Activated T-helper 1 cell treated with anti-CD3 and anti-CD28 coated beads, Interleukin-2, amount 50 U/mL, for 16 hours (primary cell): ENCODE measurements around the gene C5orf63.
"Not testable (repeated sequence)": the region's sequence is repeated elsewhere in the genome, so short reads cannot be mapped to it uniquely, and the experiment has no call there.

ENCODE experiments used
- DNase-seq, 2 donors: peaks; one replicate each; pipeline ENCODE4 v3.0.0-alpha.2; 2020; ENCODE audit warnings: low read depth in 1 of 2, low spot score in 1 of 2

Gene C5orf63

DNA sequence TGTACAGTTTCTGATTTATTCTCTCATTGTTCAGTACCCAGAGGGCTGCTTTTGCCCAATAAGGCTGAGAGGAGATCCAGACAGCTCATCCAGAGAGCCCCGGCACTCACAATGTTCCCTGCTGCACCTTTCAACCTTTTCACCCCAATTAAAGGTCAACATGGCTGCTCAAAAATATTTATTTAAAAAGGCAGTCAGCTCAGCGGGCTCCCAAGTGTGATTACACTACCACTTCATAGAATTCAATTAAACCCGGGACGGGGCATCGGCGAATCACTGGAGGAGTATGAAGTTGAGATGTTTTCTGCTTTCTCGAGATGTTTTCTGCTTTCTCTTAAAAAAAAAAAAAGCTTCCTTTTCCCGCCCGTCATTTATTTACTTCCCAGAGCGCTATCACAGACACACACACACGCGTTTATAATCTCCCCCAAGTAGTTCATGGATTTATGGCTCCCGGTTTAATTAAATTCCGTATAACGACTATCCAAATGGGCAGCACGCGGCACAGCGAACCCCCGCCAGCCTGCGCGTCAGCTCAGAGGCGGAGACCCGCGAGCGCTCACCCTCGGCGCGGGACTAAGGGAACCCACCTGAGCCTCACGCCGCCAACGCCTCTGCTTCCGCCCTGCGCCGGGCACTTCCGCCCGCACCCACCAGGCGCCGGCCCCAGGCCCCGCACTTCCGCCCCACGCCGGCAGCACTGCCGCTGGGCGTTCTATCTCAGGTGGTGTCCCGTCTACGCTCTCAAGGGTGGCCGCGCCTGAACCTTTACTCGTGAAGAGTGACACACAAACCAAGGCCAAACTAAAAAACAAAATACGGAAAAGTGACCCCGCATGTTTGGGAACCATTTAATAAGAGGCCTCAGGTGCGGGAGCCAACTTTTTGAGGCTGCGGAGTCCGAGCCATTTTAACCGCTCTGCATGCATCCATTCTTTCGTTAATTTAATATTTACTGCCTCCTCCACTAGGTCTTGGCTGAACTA is at the start of gene C5orf63:
Gene C5orf63 (minus strand): TSS at position 642 of the 986 bp plus-strand sequence. CDS start 14,507 bp downstream, outside the sequence.
- peak; percentile 26 to 50 for DNase-seq

DNA sequence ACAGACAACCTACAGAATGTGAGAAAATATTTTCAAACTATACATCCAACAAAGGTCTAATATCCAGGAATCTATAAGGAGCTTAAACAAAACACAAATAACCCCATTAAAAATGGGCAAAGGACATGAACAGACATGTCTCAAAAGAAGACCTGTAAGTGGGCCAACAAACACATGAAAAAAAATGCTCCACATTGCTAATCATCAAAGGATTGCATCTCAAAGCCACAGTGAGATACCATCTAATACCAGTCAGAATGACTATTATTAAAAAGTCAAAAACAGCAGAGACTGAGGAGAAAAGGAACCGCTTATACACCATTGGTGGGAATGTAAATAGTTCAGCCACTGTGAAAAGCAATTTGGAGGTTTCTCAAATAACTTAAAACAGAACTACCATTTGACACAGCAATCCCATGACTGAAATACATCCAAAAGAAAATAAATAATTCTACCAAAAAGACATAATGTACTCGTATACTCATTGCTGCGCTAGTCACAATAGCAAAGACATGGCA is 39.1 kb upstream of the C5orf63 start:
- no peak for DNase-seq

DNA sequence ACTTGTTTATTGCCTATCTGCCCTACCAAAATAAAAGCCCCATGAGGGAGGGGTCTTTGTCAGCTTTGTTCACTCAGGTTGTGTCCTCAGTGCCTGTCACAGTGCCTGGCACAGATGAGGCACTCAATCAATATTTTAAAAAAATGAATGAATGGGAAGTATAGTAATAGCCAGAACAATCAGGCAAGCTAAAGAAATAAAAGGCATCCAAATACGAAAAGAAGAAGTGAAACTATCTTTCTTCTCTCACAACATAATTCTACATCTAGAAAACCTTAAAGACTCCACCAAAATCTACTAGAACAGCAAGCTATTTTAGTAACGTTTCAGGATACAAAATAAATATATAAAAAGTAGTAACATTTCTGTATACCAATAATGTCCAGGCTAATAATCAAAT is 37.8 kb upstream of the C5orf63 start:
- no peak for DNase-seq

DNA sequence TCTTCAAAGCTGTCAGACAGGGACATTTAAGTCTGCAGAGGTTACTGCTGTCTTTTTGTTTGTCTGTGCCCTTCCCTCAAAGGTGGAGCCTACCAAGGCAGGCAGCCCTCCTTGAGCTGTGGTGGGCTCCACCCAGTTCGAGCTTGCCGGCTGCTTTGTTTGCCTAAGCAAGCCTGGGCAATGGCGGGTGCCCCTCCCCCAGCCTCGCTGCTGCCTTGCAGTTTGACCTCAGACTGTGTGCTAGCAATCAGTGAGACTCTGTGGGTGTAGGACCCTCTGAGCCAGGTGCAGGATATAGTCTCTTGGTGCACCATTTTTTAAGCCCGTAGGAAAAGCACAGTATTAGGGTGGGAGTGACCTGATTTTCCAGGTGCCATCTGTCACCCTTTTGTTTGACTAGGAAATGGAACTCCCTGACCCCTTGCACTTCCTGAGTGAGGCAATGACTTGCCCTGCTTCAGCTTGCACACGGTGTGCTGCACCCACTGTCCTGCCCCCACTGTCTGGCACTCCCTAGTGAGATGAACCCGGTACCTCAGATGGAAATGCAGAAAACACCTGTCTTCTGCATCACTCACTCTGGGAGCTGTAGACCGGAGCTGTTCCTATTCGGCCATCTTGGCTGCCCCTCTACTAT is 35.4 kb upstream of the C5orf63 start:
- not testable (repeated sequence) for DNase-seq

DNA sequence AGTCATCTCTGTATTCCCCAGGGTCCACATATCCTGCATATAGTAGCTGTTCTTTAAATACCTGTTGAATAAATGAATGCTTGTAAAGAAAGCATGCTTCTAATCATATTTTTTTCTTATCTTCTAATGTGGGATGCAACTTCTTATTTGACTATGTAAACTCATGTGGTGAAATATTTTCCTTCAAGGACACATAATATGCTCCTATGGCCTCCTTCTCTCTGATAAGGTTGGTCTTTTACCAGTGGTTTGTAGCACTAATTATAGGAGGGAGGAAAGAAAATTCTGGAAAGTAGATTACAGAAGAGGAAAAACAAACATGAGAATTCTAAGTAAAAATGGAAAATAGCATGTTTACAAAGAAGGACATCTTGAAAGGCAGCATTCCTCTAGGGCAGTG is 28.6 kb upstream of the C5orf63 start:
- no peak for DNase-seq

DNA sequence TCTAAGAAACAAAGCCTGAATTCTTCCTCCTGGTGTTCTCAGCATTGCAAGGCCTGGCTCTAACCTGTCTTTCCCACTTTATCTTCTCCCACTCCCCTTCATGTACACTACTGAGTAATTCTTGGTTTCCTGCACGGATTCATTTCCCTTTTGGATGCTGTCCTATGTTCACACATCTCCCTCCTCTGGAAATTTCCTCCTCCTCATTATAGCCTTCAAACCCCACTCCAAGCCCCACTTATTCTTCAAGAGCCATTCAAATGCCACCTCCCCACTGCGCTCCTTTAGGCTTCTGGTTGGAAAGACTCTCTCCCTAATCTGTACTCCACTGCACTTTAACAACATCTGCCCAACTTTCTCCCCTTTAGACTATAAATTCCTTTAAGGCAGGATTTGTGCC is 28.2 kb upstream of the C5orf63 start:
- DNase-seq, result no peak

DNA sequence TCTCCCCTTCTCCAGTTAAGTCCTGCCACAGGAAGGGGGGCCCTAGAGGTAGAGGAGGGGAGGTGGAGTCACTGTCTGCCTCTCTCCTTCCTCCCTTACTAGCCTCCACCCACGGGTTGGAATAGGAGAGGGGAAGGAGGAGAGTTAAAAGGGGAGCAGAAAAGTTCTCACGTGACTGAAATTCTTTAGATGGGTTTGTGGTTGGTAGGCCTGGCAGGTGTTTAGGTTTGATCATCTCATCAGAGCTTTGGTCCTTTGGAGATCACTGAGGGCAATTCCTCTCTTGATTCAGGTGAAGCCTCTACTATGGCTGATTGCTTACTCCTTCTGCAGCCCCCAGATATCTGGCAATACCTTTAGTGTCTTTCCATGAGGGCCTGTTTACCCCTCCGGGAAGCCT is 24.9 kb upstream of the C5orf63 start:
- no peak for DNase-seq

DNA sequence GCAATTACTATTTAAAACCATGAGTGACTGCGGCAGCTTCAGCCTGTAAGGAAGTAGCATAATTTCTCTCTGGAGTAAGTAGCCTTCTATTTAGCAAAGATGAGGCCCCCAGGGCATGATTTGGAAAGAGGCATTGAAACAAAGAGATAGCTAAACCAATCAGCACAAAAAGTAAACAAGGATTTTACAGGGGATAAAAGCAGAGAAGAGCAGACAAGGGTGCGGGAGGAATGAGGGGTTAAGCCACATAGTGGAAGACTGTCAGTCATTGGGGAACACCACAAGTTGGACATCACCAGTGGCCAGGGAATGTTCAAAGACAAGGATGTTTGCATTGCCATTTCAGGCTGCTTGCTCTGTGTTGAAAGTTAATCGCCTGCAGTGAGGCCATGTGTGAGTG is 24.0 kb upstream of the C5orf63 start:
- no peak for DNase-seq

DNA sequence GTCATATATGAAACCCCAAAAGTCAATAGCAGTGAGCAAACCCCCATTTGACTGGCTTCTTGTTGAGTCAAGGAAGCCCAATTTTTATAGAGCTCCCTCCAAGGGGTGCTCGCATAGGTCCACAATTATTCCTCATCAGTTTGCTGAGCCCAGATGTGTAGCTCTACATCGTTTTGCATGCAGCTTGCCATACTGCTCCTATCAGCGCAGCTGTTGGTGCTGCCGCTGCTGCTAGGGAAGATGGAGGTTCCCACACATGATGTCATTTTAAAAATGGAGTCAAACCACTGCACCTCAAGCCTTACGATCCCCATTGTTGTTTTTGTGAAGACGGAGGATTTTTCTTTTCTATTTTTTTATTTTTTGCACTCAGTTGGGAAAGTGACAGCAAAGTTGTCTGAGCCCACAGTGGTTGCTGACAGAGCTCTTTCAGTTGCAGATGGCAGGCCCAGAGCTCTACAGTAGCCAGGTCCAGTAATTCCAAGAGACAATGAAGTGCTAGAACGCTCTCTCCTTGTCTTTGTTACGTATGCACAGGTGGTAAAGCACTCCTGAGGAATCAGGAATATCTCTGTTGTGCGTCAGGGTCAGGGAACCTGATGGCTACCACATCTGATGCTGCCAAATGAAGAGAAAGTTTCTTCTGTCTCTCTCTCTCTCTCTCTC is 23.2 kb upstream of the C5orf63 start:
- no peak for DNase-seq

DNA sequence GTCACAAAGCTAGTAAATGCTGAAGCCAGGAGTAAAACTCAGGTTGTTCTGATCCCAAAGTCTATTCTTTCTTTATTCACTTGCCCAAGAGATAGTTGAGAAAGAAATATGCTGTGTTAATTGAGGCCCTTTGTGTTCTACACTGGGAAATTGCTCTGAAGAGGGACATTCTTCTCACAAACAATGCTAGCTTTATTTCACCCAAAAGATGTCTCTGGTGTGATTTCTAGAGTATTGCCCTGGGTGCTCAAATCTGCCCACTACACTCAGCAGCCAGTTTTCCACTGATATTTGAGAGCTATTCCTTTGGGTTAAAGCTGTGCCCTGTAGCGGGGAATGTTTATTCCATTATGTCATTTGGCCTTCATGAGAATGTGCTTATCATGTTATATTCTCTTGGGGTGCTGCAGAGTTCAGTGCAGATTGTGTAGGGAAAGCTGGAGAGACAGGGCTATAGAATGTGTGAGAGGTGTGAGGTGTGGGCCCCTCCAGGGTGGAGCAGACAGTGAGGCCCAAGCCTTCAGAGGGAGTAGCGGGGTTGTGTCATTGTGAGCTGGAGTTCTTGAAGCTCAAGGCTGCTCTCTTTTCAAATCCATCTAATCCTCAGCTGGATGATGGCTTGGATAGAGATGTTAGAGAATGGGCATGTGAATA is 21.0 kb upstream of the C5orf63 start:
- no peak for DNase-seq

DNA sequence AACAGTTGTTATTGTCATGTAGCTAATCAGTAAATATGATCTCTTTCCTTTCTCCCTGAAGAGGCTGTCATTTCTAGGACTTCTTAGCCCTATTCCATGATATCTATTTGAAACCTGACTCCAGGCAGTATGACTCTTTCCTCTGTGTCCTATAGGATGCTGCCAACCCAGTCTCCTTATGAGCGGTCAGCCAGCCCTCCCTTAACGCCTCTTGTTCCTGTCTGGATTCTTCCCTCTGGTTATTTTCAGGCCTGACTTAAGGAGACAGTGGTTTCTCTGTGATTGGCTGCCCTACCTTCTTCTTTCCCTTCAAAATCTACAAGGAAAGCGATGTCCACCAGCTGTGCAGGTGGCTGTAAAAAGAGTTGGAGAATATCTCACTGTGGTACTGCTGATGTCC is 19.4 kb upstream of the C5orf63 start:
- DNase-seq, result no peak

DNA sequence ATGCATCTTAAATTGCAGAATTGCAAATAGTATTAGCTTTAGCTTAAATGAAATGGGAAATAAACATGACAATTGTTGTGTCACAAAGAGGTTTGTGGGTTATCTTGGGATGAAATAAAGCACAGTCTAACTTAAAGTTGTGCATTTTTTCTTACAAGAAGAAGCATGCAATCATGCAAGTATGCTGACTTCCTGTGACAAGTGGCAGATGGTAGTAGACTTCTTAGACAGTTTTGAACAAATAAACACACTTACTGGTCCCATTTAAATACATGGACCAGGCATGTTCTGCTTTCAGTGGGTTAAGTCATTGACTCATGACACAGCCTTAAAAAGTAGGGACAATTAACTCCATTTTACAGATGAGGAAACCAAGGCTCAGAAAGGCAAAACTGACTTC is 15.9 kb upstream of the C5orf63 start:
- no peak for DNase-seq

DNA sequence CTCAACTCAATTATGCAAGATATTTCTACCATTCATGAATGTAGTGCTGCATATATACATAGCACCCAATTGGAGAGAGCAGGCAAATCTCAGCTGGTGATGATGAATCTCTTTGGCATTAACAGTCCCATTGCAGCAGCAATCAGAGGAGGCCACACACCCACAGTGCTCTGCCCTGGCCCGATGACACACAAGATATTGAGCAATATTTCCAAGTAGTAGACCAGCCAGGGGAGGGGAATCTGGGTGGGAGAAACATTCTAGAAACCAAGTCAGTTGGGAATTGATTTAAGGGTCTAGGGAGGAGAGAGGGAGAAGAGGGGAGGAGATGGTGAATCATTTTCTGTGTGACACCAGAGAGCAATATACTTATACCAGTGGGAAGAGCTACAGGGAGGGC is 14.9 kb upstream of the C5orf63 start:
- no peak for DNase-seq

DNA sequence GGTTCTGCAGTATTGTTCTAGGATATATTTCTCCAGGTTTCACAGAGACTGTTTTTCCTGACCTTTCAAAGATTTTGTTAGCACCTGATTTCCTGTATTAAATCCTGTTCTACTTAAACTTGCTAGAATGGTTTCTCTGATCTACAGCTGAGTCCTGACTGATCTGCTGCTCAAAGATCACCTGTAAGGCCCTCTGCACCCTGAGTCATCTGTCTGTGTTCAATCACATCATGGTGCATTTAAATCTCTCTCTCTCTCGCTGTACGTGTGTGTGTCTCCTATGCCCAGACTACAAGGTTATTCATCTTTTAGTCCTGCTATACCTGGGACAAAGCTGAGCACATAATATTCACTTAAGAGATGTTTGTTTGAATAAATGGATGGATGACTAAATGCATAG is 13.3 kb upstream of the C5orf63 start:
- no peak for DNase-seq

DNA sequence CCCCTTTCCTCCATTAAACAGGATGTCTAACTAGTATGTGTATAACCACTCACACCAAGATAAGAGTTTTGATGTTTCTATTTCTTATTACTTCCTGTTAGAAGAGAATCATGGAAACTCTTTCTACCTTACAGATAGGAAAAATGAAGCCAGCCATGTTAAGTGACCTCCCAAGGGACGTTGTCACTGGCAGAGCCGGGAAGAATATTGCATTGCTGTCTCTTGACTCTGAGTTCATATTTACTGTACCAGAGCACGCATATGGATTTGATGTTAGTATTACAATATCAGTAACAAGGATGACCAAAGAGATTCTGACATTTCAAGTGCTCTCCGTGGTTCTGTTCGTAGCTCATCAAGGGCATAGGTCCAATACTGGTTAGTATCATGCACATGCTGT is 12.5 kb upstream of the C5orf63 start:
- DNase-seq, result no peak

DNA sequence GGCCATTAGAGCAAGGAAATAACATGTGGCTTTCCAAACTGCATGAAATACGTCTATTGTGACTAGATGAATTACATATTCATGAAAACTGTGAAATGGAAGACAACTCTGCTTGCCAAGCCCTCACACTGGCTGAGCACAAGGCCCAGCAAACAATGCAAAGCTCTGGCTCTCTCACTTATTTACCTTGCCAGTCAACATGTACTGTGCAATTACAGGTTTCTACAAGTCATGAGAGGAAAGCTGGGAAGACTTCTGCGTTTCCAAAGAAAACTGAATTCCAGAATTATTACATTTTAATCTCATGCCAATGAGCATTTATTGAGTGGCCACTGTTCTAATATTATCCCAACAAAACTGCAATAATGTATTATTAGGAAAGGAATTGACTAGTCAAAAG is 12.1 kb upstream of the C5orf63 start:
- no peak for DNase-seq

DNA sequence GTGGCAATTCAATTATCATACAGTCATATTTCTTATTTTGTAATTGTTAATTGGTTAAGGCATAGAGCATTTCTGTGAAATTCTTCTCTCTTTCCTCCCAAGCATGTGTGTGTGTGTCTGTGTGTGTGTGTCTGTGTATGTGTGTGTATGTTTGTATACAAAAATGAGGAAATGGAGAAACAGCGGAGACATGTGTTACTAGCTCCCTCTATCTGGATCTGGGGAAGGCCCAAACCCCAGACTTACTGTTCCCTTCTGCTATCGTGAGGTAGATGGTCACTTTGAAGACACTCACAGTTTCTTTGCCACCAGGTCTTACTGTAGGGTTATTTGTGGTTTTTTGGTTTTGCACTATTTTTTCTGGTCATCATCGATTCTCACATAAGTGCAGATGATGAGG is 11.4 kb upstream of the C5orf63 start:
- DNase-seq, result no peak

DNA sequence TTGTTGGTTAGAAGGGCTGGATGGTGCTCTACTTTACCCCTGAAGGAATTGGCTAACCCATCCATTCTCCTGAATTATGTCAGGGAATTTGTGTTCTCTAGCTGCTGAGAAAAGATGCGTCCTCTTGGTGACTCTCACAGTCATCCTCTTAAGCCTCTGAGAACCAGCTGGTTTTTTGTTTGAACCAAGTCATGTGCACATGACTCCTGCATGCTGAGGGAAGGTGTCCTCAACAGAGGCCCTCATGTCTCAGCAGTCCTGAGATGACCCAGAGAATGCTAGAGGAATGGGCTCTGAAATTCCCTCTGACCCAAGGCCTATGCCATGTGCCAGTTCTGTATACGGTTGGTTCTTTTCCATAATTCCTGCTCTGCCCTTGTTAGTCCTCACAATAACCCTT is 10.4 kb upstream of the C5orf63 start:
- no peak for DNase-seq

DNA sequence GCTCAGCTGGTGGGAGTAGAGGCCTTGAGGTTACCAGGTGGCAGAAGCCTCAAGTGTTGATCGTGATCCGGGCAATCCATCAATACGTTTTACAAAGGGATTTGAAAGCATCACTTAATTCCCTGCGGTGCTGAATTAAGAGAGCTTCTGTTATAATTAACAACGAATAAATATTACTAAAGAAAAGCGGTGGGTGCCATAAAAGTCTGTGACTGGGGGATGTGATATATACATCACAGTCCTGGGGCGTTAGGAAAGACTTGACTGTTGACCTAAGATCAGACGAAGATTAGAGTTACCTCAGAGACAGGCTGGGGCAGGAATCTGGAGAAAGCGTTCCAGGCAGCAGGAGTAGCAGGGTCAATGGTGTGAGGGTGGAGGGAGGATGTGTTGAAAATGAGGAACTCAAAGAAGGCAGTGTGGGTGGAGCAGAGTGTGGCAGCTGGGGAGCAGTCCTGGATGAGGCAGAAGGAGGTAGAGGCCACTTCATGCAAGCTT is 6.7 kb upstream of the C5orf63 start:
- no peak for DNase-seq

DNA sequence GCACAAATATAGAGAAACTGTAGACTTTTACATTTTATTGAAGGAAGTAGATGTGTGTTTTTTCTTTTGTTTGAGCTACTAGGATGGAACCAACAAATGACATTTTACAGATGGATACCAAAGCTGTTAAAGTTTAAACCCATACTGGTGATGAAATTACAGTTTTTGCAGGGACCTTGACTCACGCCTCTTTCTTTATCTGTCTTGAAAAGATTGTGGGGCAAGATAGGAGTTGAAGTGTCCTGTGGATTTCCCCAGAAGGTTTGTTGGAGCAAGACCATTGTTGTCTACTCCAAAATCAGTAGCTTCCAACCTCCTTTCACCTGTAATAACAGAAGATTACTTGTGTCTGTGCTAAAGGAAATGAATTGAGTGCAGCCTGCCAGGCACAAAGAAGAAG is 4.1 kb upstream of the C5orf63 start:
- DNase-seq, result no peak
